Ascending aorta (tissue), 2 donors: ENCODE data around the gene INO80E. TPM values are rescaled to one million over a fixed set of nuclear protein-coding genes. Genes with fewer than 3 reads are reported as not detected.
A peak's percentile ranks its signal among the peaks of the same experiment; 100 is the strongest.

Source experiments
- DNase-seq, 2 donors: peaks; one replicate each; pipeline ENCODE4 v3.0.0-alpha.2; 2019; ENCODE audit warnings: low spot score in 2 of 2
- H3K27ac ChIP-seq, 2 donors: fragments of 200-600 bp; sonication (generic); one replicate each; pipeline ENCODE4 v1.5.1; 2016 to 2017; ENCODE audit warnings: mild to moderate bottlenecking in 1 of 2
- H3K27me3 ChIP-seq: fragments of 200-600 bp; sonication (generic); one replicate; pipeline ENCODE4 v1.5.1; 2017
- H3K36me3 ChIP-seq, 2 donors: fragments of 200-600 bp; sonication (generic); one replicate each; pipeline ENCODE4 v1.5.1; 2016
- H3K4me1 ChIP-seq, 2 donors: fragments of 200-600 bp; sonication (generic); one replicate each; pipeline ENCODE4 v1.5.1; 2016 to 2017; ENCODE audit warnings: mild to moderate bottlenecking in 1 of 2
- H3K4me3 ChIP-seq, 2 donors: fragments of 200-600 bp; sonication (generic); one replicate each; pipeline ENCODE4 v1.5.1; 2016 to 2017; ENCODE audit warnings: mild to moderate bottlenecking in 1 of 2
- H3K9me3 ChIP-seq, 2 donors: fragments of 200-600 bp; sonication (generic); one replicate each; pipeline ENCODE4 v1.5.1; 2016
- CTCF ChIP-seq, 3 experiments: fragments of 200-600 bp in 2 of 3; fragments of 450-650 bp in 1 of 3; sonication (generic) in 2 of 3; IDR thresholded peaks; one replicate each; pipeline ENCODE4 v1.5.1; 2016 to 2019; ENCODE audit warnings: antibody characterized with exemption in 3 of 3, mild to moderate bottlenecking in 1 of 3, moderate library complexity in 1 of 3
- intact Hi-C: fragments of 100-400 bp; cut with DNase I; formaldehyde crosslinking; loops from one replicate; pipeline ENCODE4 v1.15.1; 2023
- total RNA-seq: library from RNA; depleted of rRNA; stranded (reverse); fragments of >200 nt; gene quantifications from one replicate; pipeline ENCODE4 v1.1.0, GENCODE V29; 2016

The INO80E gene
- total RNA-seq, 1 donor from 2014 or later, result 44.1 TPM

DNA sequence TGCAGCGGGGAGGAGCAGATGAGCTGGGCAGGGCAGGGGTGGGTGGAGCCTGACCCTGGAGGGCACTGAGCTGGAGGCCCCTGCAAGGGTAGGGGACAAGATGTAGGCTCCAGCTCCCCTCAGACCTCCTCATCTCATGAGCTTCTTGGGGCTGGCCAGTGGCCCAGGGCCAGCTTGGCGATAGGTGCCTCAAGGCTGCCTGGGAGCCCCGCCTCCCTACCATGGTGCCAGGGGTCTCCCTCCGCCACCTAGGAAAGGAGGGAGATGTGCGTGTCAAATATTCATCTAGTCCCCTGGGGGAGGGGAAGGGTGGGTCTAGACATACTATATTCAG, 4.5 kb upstream of the INO80E start:
- Histone ChIP-seq H3K27ac (no peak overlapping the region), H3K36me3 (peaks cover 55 to 72% of the 10 kb centered on the region in 2 donors), H3K4me1 (peaks cover under 1 to 8% of the 10 kb centered on the region in 2 donors), H3K4me3 (no peak overlapping the region), H3K9me3 (no peaks in the 10 kb centered on the region), H3K27me3 (no peaks in the 10 kb centered on the region)
- no peak for TF ChIP-seq CTCF (IDR thresholded peaks at IDR 0.05)
- no peak for DNase-seq
- intact Hi-C loops, result no loop called here

DNA sequence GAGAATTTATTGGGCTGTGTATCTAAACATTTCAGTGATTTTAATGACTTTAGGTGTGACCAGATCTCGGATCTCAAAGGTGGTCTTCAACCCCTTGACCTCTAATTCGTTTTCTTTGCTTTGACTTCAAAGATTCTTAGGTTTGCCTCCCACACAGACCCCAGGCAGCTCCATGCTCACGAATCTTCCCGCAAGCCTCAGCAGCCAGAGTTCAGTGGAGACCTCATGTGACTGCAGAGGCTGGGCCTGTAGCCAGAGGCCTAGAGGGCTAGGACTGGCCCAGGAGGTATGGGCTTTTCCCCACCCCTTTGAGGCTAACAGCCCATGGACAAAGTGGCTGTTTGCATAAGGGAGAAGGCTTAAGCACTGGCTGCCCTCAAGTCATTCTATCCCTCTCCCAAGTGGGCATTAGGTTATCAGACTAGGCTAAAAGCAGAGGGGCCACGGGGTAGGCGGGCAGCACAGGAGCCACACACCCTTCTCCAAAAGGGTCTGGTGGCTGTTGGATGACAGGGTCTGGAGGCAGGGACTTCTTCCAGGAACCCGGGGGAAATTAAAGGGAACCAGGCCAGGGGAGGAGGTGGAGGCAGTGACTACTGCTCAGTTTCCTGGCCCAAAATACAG, 3.6 kb upstream of the INO80E start:
- DNase-seq, result no peak
- Histone ChIP-seq H3K27ac (no peak overlapping the region), H3K9me3 (no peaks in the 10 kb centered on the region), H3K4me1 (peaks cover 4 to 15% of the 10 kb centered on the region in 2 donors), H3K27me3 (no peaks in the 10 kb centered on the region), H3K4me3 (no peak overlapping the region), H3K36me3 (peaks cover 46 to 63% of the 10 kb centered on the region in 2 donors)
- intact Hi-C loops, result no loop called here
- no peak for TF ChIP-seq CTCF (IDR thresholded peaks at IDR 0.05)

DNA sequence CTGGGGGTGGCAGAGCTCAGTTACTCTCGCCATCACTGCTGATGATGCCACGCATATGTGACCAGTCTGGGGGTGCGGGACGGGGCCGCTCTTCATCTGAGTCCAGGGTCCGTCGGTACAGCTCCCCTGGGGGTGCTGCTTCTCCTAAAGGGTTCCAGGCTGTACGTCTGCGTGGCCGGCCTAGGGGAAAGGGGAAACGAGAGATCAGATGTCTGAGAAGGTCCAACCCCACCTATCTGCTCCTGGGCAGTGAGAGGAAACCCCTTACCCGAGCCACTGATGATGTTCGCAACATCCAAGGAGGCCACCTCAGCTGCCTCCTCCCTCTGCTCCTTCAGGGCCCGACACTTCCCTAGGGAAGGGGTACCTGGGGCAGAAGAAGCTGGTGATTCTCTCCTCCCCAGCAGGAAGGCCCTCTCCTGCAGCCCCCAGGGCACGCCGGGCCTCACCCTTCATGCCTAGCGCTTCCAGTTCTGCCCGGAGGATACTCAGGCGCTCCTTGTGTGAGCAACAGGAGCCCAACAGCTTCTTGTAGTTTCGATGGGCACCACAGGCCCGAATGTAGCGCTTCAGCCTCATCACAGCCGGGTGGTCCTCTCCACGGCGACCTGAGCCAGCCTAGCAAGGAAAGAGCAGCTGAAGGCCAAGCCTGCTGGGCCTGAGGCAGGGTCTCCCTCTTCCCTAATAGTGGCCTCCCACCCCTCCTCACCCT, 2.7 kb upstream of the INO80E start:
- Histone ChIP-seq H3K4me3 (no peak overlapping the region), H3K4me1 (peaks cover 4 to 15% of the 10 kb centered on the region in 2 donors), H3K27me3 (no peaks in the 10 kb centered on the region), H3K36me3 (peaks cover 39 to 57% of the 10 kb centered on the region in 2 donors), H3K27ac (no peak overlapping the region), H3K9me3 (no peaks in the 10 kb centered on the region)
- intact Hi-C loops, result no loop called here
- no peak for TF ChIP-seq CTCF (IDR thresholded peaks at IDR 0.05)
- DNase-seq, result no peak

- intact Hi-C loops, result no loop called here
- Histone ChIP-seq H3K9me3 (no peaks in the 10 kb centered on the region), H3K27me3 (no peaks in the 10 kb centered on the region), H3K4me3 (peak overlapping the region in 1 of 2 donors; percentile 69), H3K27ac (peak overlapping the region in 1 of 2 donors; percentile 91), H3K4me1 (peaks cover 4 to 15% of the 10 kb centered on the region in 2 donors), H3K36me3 (peaks cover 32 to 52% of the 10 kb centered on the region in 2 donors)
- no peak for DNase-seq
- TF ChIP-seq CTCF (IDR thresholded peaks at IDR 0.05), result no peak
Measured at GRCh38 chr16:29993903-29994599, 2.0 kb upstream of the INO80E start.

DNA sequence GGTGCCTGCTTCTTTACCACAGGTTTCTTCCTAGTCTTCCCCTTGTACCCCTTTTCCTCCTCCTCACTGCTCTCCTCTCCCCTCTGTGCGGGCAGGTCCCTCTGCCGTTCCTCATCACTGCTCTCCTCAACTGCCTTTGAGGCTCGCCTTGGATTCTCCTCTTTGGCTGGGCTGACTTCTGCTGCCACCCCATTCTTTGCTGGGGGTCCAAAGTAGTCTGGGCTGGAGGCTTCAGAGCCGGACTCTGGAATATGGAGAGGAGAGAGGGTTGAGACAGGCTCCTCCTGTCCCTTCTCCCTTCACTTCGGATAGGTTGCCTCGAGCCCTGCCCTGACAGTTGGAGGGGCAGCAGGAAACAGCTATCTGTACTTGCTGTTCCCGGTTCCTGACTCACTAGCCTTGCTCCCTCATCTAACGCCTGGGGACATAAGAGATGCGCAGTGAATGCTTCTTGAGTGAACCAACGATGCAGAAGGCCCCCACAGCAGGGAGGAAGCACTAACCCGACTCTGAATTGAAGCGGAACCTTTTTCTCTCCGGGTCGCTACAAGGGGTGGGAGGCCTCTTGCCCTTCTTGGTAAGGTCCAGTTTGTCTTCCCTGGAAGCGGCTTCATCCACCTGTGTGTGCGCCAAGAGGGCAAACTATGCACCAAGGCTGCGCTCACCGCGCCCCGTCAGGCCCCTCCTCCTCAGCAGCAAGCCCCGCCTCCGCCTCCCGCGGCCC, 1.3 kb upstream of the INO80E start:
- intact Hi-C loops, result loop anchor here (5.0 kb wide), 3 partner anchors 58 to 187 kb away; partner anchors contain the start of genes MAZ and MVP
- Histone ChIP-seq H3K4me1 (peaks cover 4 to 15% of the 10 kb centered on the region in 2 donors), H3K36me3 (peaks cover 28 to 45% of the 10 kb centered on the region in 2 donors), H3K27me3 (no peaks in the 10 kb centered on the region), H3K27ac (peak overlapping the region; percentile 84 to 91), H3K9me3 (no peaks in the 10 kb centered on the region), H3K4me3 (peak overlapping the region; percentile 69 to 77)
- DNase-seq, result no peak
- TF ChIP-seq CTCF (IDR thresholded peaks at IDR 0.05), result no peak
